OCI-LY7 (cell line): Measurements from ENCODE around the gene DTYMK. TPM values are rescaled to one million over a fixed set of nuclear protein-coding genes. Genes with fewer than 3 reads are reported as not detected.

ENCODE experiments used
- BruUV-seq: library from RNA; stranded (reverse); fragments of 400-500 nt; replicated peaks from 2 replicates; lab custom pipeline; 2021; lab: Mats Ljungman, UMichigan
- CTCF ChIA-PET: fragments of 300-600 bp; sonication (Branson Sonifier 250); formaldehyde crosslinking; loops from one replicate; lab custom pipeline; 2022; ENCODE audit warnings: antibody characterized with exemption; ENCODE audit not compliant: unreplicated experiment; lab: Charles Lee
- POLR2A ChIA-PET: fragments of 300-600 bp; sonication (Branson Sonifier 250); formaldehyde crosslinking; loops from one replicate; lab custom pipeline; 2022; ENCODE audit warnings: antibody characterized with exemption; lab: Charles Lee
- DNase-seq: peaks from one replicate; pipeline ENCODE4 v3.0.0-alpha.2; 2015; ENCODE audit warnings: low spot score
- H2AFZ ChIP-seq: fragments of 200-600 bp; sonication (generic), shearing (Covaris generic); 2 replicates; pipeline ENCODE4 v1.6.1; 2014; ENCODE audit warnings: mild to moderate bottlenecking, antibody characterized with exemption, low read length, moderate library complexity
- H3K27ac ChIP-seq: fragments of 200-600 bp; sonication (generic); 2 replicates; pipeline ENCODE4 v1.5.1; 2014; ENCODE audit warnings: mixed run types, low read depth, mild to moderate bottlenecking, moderate library complexity, low read length, inconsistent platforms; ENCODE audit not compliant: poor library complexity, severe bottlenecking
- H3K36me3 ChIP-seq: fragments of 200-600 bp; sonication (generic); 2 replicates; pipeline ENCODE4 v1.6.1; 2014; ENCODE audit warnings: mild to moderate bottlenecking, antibody characterized with exemption, low read length, moderate library complexity, mixed read lengths; ENCODE audit not compliant: insufficient read depth
- H3K4me1 ChIP-seq: fragments of 200-600 bp; sonication (generic); 2 replicates; pipeline ENCODE4 v1.5.1; 2014; ENCODE audit warnings: mild to moderate bottlenecking, low read length; ENCODE audit not compliant: insufficient read depth, poor library complexity, severe bottlenecking
- H3K4me2 ChIP-seq: fragments of 200-600 bp; sonication (generic); 2 replicates; pipeline ENCODE4 v1.6.1; 2014; ENCODE audit warnings: mild to moderate bottlenecking, low read length
- H3K4me3 ChIP-seq: fragments of 200-600 bp; sonication (generic); 2 replicates; pipeline ENCODE4 v1.5.1; 2014; ENCODE audit warnings: mild to moderate bottlenecking, low read depth, low read length; ENCODE audit not compliant: poor library complexity, severe bottlenecking
- H3K79me2 ChIP-seq: fragments of 200-600 bp; sonication (generic); 2 replicates; pipeline ENCODE4 v1.6.1; 2016; ENCODE audit warnings: low read depth, mild to moderate bottlenecking, low read length, moderate library complexity, mixed read lengths; ENCODE audit not compliant: insufficient read depth
- H3K9me2 ChIP-seq: fragments of 200-600 bp; sonication (generic); 2 replicates; pipeline ENCODE4 v1.6.1; 2016; ENCODE audit warnings: mild to moderate bottlenecking, low read length, mixed read lengths; ENCODE audit not compliant: insufficient read depth
- H3K9me3 ChIP-seq: fragments of 200-600 bp; sonication (generic); 2 replicates; pipeline ENCODE4 v1.6.1; 2014; ENCODE audit warnings: mild to moderate bottlenecking, mixed run types, low read length, mixed read lengths
- H4K20me1 ChIP-seq: fragments of 200-600 bp; sonication (generic); 2 replicates; pipeline ENCODE4 v1.6.1; 2014; ENCODE audit warnings: mild to moderate bottlenecking, antibody characterized with exemption, low read length, moderate library complexity, mixed read lengths; ENCODE audit not compliant: insufficient read depth
- CTCF ChIP-seq: fragments of 200-600 bp; sonication (generic); conservative IDR thresholded peaks from 2 replicates; pipeline ENCODE4 v1.5.1; 2014; ENCODE audit warnings: mild to moderate bottlenecking, antibody characterized with exemption, low read length, moderate library complexity, mixed read lengths
- EZH2phosphoT487 ChIP-seq: fragments of 200-600 bp; sonication (generic); IDR thresholded peaks from 2 replicates; pipeline ENCODE4 v1.6.1; 2018; ENCODE audit warnings: low read depth, borderline replicate concordance, mild to moderate bottlenecking, mixed run types, antibody characterized with exemption, low read length, moderate library complexity, mixed read lengths
- intact Hi-C: fragments of 100-400 bp; cut with micrococcal nuclease; formaldehyde crosslinking; loops from one replicate; pipeline ENCODE4 v1.10.0; 2022; ENCODE audit not compliant: unreplicated experiment
- total RNA-seq, 2 experiments: library from RNA; depleted of rRNA in 1 of 2; stranded (reverse); fragments of >200 nt in 1 of 2; shearing (Covaris generic) in 1 of 2; gene quantifications; 2 replicates each; pipeline ENCODE4 v1.2.3, GENCODE V29; 2014 to 2022

Gene DTYMK
- total RNA-seq, 2 experiments from 2014 or later: 118 to 129 TPM

GRCh38 chr2:241659150-241659739 lies 27.4 kb downstream of the DTYMK start:
- H3K9me3 ChIP-seq: no peaks in the 10 kb centered on the region
- no peak overlapping the region for H3K4me2 ChIP-seq
- no peaks in the 10 kb centered on the region for H4K20me1 ChIP-seq
- intact Hi-C loops: no loop called here
- H3K79me2 ChIP-seq: no peaks in the 10 kb centered on the region
- no peak overlapping the region for H3K4me3 ChIP-seq
- no peak overlapping the region for H3K27ac ChIP-seq
- ChIA-PET POLR2A (interaction anchor here (1.3 kb wide), 1 partner anchor 854 kb away, joined by 4 read pairs; no protein-coding TSS in a partner anchor), CTCF (no interaction called here)
- no TSS peak for BruUV-seq
- no peaks in the 10 kb centered on the region for H3K9me2 ChIP-seq
- H3K36me3 ChIP-seq: peaks cover 65% of the 10 kb centered on the region
- H3K4me1 ChIP-seq: no peaks in the 10 kb centered on the region
- peak; percentile 52 for DNase-seq
- TF ChIP-seq CTCF: peak; percentile 81
- TF ChIP-seq EZH2phosphoT487: no peak
- H2AFZ ChIP-seq: no peak overlapping the region

GRCh38 chr2:241658296-241658695 lies 28.3 kb downstream of the DTYMK start:
- Histone ChIP-seq H4K20me1 (no peaks in the 10 kb centered on the region), H2AFZ (no peak overlapping the region), H3K36me3 (peaks cover 74% of the 10 kb centered on the region), H3K27ac (no peak overlapping the region), H3K9me3 (no peaks in the 10 kb centered on the region), H3K79me2 (no peaks in the 10 kb centered on the region), H3K4me3 (no peak overlapping the region), H3K4me2 (no peak overlapping the region), H3K4me1 (no peaks in the 10 kb centered on the region), H3K9me2 (no peaks in the 10 kb centered on the region)
- TF ChIP-seq CTCF: no peak
- TF ChIP-seq EZH2phosphoT487: no peak
- ChIA-PET POLR2A (interaction anchor here (1.3 kb wide), 1 partner anchor 853 kb away, joined by 4 read pairs; no protein-coding TSS in a partner anchor), CTCF (no interaction called here)
- no peak for DNase-seq
- intact Hi-C loops: no loop called here
- no TSS peak for BruUV-seq

- Histone ChIP-seq H2AFZ (no peak overlapping the region), H3K4me3 (no peak overlapping the region), H3K4me2 (no peak overlapping the region), H3K27ac (no peak overlapping the region), H3K9me2 (no peaks in the 10 kb centered on the region), H3K9me3 (no peaks in the 10 kb centered on the region), H4K20me1 (no peaks in the 10 kb centered on the region), H3K36me3 (peaks cover 79% of the 10 kb centered on the region), H3K4me1 (no peaks in the 10 kb centered on the region), H3K79me2 (no peaks in the 10 kb centered on the region)
- BruUV-seq: no TSS peak
- POLR2A ChIA-PET: interaction anchor here (0.5 kb wide), 1 partner anchor 76 kb away, joined by 5 read pairs; no protein-coding TSS in a partner anchor
- intact Hi-C loops: no loop called here
- TF ChIP-seq CTCF (no peak), EZH2phosphoT487 (no peak)
- CTCF ChIA-PET: no interaction called here
- DNase-seq: no peak
Observed at GRCh38 chr2:241657786-241658254, 28.8 kb downstream of the DTYMK start.
